GM13977 (cell line): ENCODE measurements around the gene IPO13.

Experiments used
- DNase-seq: peaks from one replicate; pipeline ENCODE4 v3.0.0; 2012; ENCODE audit warnings: low spot score
- in situ Hi-C: fragments of 300-500 bp; cut with MboI; formaldehyde crosslinking; loops from one replicate; pipeline ENCODE4 v1.12.0; 2022; ENCODE audit warnings: low sequenced_read_pairs, low pct_unique_long_range_greater_than_20kb, mixed read lengths, inconsistent platforms; ENCODE audit not compliant: unreplicated experiment
- TF ChIP-seq, protein P1 (sequence below): IDR thresholded peaks from 2 replicates; pipeline ENCODE4 v1.5.1; 2012; ENCODE audit warnings: mild to moderate bottlenecking, control low read depth; ENCODE audit not compliant: insufficient read depth; ENCODE audit errors: extremely low read depth, missing control alignments

IPO13 gene

DNA sequence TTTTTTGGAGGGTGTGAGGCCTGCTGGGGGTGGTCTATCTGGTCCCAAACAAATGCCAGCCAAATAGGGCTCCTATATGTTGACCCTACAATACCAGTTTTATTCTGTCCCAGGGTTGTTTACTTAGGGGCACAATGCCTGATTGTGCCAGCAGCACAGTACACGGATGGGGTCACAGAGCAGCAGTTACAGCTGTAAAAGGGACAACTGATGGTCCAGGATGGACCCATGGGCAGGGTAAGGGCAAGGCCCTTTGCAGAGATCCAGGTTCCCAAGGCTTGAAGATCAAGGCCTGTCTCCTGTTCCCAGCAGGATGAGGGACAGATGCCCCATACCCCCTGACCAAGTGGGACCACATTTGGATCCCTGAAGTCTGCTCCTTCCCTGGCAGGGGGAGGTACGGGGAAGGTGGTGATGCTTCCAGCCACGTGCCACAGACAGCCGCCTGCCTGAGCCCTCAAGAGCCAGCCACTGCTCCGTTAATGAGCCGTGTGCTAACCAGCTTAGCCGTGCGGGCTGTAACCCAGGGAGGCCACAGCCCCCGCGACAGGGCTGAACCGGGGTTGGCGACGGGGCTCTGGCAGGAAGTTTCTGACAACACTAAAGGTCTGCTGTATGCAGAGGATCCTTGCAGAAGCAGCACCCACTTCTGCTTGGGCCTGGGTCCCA is 66.3 kb downstream of the IPO13 start:
- in situ Hi-C loops: no loop called here
- TF ChIP-seq, protein P1, sequence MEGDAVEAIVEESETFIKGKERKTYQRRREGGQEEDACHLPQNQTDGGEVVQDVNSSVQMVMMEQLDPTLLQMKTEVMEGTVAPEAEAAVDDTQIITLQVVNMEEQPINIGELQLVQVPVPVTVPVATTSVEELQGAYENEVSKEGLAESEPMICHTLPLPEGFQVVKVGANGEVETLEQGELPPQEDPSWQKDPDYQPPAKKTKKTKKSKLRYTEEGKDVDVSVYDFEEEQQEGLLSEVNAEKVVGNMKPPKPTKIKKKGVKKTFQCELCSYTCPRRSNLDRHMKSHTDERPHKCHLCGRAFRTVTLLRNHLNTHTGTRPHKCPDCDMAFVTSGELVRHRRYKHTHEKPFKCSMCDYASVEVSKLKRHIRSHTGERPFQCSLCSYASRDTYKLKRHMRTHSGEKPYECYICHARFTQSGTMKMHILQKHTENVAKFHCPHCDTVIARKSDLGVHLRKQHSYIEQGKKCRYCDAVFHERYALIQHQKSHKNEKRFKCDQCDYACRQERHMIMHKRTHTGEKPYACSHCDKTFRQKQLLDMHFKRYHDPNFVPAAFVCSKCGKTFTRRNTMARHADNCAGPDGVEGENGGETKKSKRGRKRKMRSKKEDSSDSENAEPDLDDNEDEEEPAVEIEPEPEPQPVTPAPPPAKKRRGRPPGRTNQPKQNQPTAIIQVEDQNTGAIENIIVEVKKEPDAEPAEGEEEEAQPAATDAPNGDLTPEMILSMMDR: no peak
- DNase-seq: no peak

DNA sequence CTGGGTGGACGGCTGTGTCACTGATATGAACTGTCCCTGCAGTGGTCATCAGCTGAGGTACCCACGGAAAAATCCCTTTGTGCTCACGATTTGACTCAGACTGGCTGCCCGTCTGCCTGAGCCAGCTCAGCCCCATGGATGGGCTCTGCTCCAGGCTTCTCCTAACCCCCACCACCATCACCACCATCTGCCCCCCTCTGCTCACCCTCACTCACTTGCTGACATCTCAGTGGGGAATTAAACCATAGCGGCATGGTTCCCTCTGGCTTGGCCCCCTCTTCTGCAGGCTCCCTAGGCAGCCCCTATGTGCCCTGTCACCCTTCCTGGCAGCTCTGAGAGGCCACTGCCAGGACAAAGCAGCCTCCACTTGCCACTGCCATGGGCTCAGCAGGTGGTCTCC is 67.2 kb downstream of the IPO13 start:
- no peak for DNase-seq
- TF ChIP-seq, protein P1: no peak
- in situ Hi-C loops: no loop called here

DNA sequence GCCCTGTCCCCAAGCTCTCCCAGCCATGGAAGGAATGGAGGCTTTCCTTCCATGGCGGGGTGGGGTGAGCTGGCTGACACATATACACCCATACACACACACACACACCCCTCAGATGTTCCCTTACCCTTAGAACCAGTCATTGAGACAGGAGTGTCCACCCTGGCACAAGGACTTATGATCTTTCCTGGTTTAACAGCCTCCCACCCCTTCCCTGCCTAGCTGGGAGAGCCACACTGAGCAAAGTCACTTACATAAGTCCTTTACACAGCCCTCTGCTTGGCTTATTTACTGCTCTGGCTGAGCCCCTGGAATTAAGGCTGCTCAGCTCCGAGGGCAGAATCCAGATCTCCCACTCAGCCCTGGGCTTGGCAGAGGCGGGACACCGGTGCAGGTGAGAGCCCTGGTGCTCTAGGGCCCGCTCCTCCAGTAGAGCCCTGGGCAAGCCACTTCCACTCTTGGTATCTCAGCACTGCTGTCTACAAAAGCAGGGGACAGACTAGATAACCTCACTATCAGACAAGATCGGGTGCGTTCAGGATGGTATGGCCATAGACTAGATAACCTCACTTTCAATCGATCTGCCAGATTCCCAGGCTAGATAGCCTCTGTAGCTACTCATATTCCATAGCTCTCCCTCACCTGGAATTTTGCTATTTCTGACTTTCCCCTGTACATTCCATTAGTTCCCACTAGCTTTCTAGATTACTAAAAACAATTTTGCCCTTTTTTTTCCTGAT is 67.8 kb downstream of the IPO13 start:
- in situ Hi-C loops: no loop called here
- TF ChIP-seq, protein P1: no peak
- DNase-seq: no peak

DNA sequence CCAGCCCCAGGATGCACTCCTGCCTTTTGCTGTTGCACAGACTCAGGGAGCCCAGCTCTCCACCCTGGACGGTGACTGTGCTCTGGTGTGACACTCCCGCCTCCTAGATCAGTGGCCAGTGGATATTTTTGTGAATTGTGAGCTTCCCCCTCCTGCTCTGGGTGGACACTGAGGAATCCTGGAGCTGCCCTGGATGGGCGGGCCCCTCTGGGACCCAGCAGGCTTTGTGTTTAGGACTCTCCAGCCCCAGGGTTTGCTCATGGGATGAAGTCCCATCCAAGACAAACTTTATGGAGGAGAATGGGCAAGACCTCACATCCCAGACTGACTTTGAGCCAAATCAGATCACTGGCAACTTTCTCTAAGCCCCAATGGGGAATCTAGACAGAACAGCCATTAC is 68.5 kb downstream of the IPO13 start:
- DNase-seq: no peak
- TF ChIP-seq, protein P1: no peak
- in situ Hi-C loops: no loop called here

DNA sequence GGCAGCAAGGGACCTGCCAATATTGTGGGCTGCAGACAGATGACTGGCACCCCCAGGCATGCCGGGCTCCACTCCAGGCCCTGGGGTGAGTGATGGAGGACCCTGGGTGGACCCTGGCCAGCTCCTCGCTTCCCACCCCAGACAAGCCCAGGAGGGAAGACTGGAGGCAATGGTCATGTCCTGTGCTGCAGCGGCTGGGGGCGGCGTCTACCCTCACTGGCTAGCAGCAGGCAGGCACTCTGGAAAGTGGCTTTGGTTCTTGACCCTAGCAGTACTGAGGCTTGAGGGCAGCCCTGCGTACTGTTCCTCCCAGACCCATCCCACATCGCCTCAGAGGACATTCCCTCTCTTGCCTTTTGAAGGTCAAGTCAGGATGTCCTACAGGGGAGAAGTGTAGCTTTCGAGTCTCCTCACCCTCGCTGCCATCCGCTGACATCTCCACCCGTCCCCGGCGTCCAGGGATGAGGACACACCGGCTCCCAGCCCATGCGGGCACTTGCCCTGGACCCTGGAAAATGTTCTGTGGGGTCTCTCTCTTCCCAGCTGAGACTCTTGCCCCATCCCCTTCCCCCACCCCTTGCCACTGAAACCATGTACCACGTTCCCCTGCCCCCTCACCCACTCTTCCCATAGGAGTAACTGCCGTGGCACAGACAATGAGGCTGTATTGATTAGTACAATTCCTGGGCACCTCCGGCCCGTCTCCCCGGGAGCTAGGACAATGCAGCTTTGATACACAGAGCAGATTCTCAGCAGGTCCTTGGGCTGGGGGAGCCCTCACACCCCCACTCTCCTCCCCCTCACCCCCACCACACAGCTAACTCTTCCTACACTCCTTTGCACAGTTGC is 69.5 kb downstream of the IPO13 start:
- in situ Hi-C loops: no loop called here
- no peak for DNase-seq

DNA sequence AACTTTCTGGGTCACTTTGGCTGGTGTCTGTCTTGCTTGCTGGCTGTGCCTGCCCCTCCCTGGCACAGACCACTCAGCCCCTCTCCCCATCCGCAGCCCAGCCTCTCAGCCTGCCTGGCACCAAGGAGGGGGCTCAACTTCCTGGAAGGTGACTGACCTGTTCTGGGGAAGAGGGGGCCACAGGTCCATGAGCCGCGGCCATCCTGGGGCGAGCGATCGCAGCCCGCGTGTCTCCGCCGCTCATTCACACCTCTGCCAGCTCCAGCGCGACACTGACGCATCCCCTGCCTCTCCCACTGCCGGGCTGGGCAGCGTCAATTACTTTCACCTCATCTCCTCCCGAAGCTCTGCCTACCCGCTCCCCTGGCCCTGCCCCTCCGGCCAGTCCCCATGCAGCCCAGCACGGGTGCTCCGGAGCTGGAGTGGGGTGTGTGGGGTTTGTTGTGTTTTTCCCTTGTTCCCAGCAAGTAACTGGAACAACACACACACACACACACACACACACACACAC is 70.2 kb downstream of the IPO13 start:
- TF ChIP-seq, protein P1: no peak
- no peak for DNase-seq
- in situ Hi-C loops: no loop called here

More for the DNA sequence above, 69.5 kb downstream of the IPO13 start:
- TF ChIP-seq, protein P1: no peak
